GM12873 (cell line): Measurements from ENCODE around the gene PDGFC.

Experiments
- TF ChIP-seq, protein P1 (sequence below): IDR thresholded peaks from 2 replicates; pipeline ENCODE4 v1.5.1; 2012; ENCODE audit warnings: low read depth, mild to moderate bottlenecking, moderate library complexity, low read length, control low read depth; ENCODE audit not compliant: insufficient read depth; ENCODE audit errors: missing control alignments

Gene PDGFC

DNA sequence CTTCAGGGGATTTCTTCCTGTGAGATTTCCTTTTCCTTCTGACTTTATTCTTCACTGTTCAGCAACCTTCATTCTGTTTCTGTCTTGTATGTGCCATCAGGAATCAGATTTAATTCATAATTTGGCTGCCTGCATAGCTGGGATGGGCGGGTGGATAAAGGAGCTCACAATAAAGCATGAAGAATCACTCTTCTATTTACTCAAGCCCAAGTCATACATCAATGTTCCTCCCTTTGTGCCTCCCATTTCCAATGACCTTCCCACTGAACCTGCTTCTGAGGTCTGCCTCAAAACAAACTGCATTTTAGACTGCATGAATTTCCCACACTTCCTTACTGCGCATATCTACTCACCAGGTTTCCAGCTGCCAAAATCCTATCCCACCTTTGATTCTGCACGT lies 14.0 kb downstream of the PDGFC start:
- TF ChIP-seq, protein P1, sequence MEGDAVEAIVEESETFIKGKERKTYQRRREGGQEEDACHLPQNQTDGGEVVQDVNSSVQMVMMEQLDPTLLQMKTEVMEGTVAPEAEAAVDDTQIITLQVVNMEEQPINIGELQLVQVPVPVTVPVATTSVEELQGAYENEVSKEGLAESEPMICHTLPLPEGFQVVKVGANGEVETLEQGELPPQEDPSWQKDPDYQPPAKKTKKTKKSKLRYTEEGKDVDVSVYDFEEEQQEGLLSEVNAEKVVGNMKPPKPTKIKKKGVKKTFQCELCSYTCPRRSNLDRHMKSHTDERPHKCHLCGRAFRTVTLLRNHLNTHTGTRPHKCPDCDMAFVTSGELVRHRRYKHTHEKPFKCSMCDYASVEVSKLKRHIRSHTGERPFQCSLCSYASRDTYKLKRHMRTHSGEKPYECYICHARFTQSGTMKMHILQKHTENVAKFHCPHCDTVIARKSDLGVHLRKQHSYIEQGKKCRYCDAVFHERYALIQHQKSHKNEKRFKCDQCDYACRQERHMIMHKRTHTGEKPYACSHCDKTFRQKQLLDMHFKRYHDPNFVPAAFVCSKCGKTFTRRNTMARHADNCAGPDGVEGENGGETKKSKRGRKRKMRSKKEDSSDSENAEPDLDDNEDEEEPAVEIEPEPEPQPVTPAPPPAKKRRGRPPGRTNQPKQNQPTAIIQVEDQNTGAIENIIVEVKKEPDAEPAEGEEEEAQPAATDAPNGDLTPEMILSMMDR: no peak

DNA sequence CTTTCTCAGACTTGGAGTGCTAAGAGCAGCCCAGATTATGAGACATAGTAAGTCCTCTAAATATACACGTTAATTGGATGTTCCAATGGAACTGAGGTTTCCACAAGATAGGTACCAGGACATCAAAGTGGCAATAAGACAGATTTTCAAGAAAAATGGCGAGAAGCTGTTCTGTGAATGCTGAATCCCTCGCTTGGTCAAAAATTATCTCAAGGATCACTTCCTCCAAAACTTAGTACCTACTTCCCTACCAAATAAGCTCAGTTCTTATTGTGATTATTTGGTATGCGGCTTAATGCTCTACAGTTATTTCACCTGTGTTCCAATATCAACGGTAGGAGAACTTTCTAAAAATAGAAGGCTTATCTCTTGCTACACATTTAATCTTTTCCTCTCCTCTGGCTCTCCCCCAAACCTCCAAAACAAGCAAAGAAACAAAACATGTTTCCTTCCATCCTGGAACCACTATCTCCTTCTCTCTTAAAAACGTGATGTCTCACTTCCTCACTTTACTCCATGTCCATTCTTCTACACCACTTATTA lies 14.7 kb downstream of the PDGFC start:
- TF ChIP-seq, protein P1: no peak

DNA sequence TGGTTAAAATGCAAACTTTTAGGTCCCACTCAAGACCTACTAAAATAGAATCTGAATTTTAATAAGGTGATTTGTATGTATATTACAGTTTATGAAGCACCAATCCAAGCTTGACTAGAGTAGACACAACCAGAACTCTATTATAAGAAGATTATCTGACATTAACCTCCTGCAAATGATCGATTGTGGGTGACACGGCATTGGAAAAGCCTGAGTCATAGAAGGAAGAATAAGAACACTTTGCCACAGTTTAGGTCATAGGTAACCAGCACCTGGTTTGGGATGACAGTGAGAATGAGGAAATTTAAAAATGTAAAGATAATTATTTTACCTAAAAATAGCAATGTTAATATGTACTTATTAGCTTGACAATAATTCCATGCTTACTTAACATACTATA lies 15.2 kb downstream of the PDGFC start:
- TF ChIP-seq, protein P1: no peak

DNA sequence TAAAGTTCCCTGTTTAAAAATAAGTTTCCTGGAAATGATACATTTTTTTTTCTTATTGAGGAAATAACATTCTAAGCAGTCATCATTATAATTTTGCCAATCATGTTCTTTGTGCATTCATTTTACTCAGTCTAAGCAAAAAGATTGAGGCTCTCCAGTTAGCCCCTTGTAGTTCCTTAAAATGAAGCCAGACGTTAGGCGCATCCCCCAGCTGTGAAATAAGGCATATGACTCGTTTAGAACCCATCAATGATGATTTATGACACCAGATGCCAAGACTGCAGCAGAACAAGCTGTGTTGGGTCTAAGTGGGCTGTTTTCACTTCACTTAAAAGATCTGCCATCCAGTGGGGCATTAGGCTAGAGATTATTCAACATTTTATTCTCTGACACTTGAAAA lies 17.0 kb downstream of the PDGFC start:
- TF ChIP-seq, protein P1: no peak

DNA sequence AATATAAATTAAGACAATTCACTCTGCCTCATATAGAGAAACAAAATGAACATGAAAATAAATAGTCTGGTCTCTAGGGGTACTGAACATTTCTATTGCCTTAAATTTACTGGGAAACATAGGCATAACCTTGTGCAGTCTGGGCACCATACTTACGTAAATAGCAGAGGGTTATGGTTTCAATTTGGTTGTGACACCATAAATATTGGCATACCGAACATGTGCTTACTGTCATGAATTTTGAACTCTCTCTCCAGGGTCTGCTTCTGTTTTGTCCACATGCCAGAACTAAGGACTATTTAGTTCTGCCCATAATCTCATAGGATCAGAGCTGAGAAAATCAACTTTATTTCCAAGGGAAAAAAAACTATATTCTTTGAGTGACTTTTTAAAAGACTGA lies 17.6 kb downstream of the PDGFC start:
- TF ChIP-seq, protein P1: no peak

DNA sequence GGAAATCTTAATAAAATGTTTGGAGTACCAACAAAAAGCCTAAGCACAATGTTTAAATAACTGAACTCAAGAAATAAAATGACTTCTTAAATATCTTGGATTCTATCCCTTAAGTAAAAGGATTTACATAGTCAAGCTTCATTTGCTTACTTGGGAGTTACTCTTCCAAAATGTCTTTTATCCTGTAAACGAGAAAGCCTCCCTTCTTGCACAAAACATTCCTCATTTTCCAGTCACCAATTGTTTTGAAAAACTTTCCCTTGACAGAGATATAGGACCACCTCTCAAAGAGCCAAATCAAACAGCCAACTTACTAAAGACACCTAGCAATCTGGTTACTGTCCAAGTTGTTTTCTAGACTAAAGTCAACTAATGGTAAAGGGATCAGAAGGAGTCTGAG lies 18.6 kb downstream of the PDGFC start:
- TF ChIP-seq, protein P1: no peak

DNA sequence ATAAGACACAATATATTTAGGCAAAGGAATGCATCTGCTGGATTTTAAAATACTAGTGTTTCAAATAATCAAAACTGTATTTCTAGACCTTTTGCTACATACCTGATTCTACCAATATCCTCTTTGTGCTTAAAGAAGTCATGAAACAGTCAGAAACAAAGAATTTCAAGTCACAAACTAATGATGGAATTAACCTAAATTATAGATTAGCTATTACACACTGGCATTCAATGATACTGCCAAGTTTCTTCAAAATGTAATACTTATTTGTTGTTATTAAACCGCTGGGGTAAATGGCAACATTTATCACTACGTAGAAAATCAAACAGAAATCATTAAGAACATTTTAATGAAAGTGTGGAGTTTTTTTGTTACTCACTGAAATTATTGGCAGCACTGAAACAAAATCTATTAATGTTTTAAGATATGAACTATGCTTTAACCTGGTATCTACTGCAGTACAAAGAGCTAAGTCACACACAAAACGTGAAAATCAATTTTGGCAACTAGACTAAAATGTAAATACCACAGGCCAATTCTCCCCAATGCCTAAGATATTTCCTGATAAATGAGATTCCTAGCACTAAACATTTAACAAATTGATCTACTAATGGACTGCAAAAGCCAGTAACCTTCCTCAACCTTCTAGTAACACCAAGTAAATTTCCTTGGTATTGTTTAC lies 19.4 kb downstream of the PDGFC start:
- TF ChIP-seq, protein P1: no peak
